Pancreas (tissue), 10 donors: ENCODE measurements around the gene TERB1. TPM values are rescaled to one million over a fixed set of nuclear protein-coding genes. Genes with fewer than 3 reads are reported as not detected.

Experiments
- ATAC-seq, 4 donors: fragments of 200-7000 bp; cut with Tn5 transposase; one replicate each; pipeline versions ENCODE4 v1.8.0 to v1.9.1; 2020; ENCODE audit warnings: mild to moderate bottlenecking in 4 of 4, moderate library complexity in 4 of 4
- DNase-seq, 6 donors: peaks; one replicate each; pipeline ENCODE4 v3.0.0-alpha.2; 2020
- FAIRE-seq: peaks from 2 replicates; lab custom pipeline; 2012; peaks lifted over from hg19 to GRCh38; lab: Jason Lieb, UNC
- H3K27ac ChIP-seq, 4 donors: fragments of 200-600 bp; sonication (generic); 1 replicate in 3 of 4; 2 replicates in 1 of 4; pipeline versions ENCODE4 v1.5.0 to v1.8.0; 2020
- H3K27me3 ChIP-seq, 4 donors: fragments of 200-600 bp; one replicate each; pipeline ENCODE4 v1.8.0; 2021
- H3K36me3 ChIP-seq, 3 donors: fragments of 200-600 bp; sonication (generic) in 1 of 3; one replicate each; pipeline versions ENCODE4 v1.5.0 to v1.8.0; 2020 to 2021
- H3K4me1 ChIP-seq, 3 donors: fragments of 200-600 bp; one replicate each; pipeline ENCODE4 v1.8.0; 2021
- H3K4me3 ChIP-seq, 4 donors: fragments of 200-600 bp; sonication (generic) in 2 of 4; one replicate each; pipeline versions ENCODE4 v1.5.0 to v1.8.0; 2020 to 2021
- H3K9me3 ChIP-seq, 4 donors: fragments of 200-600 bp; one replicate each; pipeline ENCODE4 v1.8.0; 2021
- WGBS, 2 donors: extraction: QIAGEN DNeasy Blood & Tissue Kit; methylation state at CpG; one replicate each; pipeline ENCODE4 v1.1.7; 2013; 5-methylcytosine and 5-hydroxymethylcytosine counted together
- intact Hi-C, 3 donors: fragments of 100-400 bp; cut with DNase I; formaldehyde crosslinking; loops; one replicate each; pipeline versions ENCODE4 v1.11.1 to v1.14.2; 2022
- polyA plus RNA-seq, 2 donors: library from polyadenylated mRNA; stranded (reverse); fragments of 200-250 nt; gene quantifications; one replicate each; pipeline ENCODE4 v1.2.3, GENCODE V29; 2013
- total RNA-seq, 6 donors: library from RNA; stranded (reverse); fragmentation: NEBNext Ultra II Directional in 4 of 6; extraction: Animal tissue kit (Norgen Biotek cat#: 25700) in 4 of 6; gene quantifications; one replicate each; pipeline versions ENCODE4 v1.2.1 to v1.2.4, GENCODE V29; 2021 to 2023
- TF ChIP-seq, protein P1 (sequence below), 4 donors: fragments of 200-600 bp; sonication (generic) in 3 of 4; IDR thresholded peaks; one replicate each; pipeline versions ENCODE4 v1.5.0 to v1.8.0; 2021; ENCODE audit warnings: antibody characterized with exemption in 4 of 4
- donor health status: healthy with polysubstance abuse.
- donor health status: DM: no; HTN: no; CAD: no; lungs with moderate emphysema.
- donor health status: DM: no; HTN: no; CAD: no.
- donor health status: control.
- donor health status: control.
- donor health status: Bipolar disorder and iron deficiency.
- donor health status: DM: yes; HTN: yes; CAD: no.
- donor health status: DM: no; HTN: no; CAD: no.
- donor health status: DM: no; HTN: no; CAD: no.
- donor health status: DM: yes; HTN: yes; CAD: no.

The TERB1 gene
- total and polyA plus RNA-seq, 8 donors: not detected

DNA sequence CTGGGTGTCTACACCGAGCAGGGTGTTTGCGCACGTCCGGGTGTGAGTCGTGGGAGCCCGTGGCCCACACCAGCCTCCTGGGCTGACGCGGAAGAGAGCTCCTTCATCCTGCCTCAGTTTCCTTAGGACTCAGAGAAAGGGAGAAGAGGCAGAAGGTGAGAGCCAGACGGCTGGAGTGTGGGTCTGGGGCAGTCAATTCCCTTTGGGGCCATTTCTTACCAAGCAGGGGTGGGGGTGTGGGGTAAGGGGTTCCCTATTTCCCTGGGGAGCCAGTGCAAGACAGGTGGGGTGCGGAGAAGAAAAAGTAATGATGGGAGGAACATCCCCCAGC lies 43.7 kb upstream of the TERB1 start:
- DNase-seq (peak in 1 of 6 donors; percentile 24), FAIRE-seq (no peak), ATAC-seq (no peak)
- Histone ChIP-seq H3K9me3 (no peaks in the 10 kb centered on the region), H3K36me3 (no peaks in the 10 kb centered on the region), H3K4me3 (peak overlapping the region; percentile 23 to 56 (median 34)), H3K27ac (no peak overlapping the region), H3K4me1 (peaks cover 0 to 4% (median 0%) of the 10 kb centered on the region in 3 donors), H3K27me3 (peaks cover 0 to 3% (median 0%) of the 10 kb centered on the region in 4 donors)
- TF ChIP-seq, protein P1, sequence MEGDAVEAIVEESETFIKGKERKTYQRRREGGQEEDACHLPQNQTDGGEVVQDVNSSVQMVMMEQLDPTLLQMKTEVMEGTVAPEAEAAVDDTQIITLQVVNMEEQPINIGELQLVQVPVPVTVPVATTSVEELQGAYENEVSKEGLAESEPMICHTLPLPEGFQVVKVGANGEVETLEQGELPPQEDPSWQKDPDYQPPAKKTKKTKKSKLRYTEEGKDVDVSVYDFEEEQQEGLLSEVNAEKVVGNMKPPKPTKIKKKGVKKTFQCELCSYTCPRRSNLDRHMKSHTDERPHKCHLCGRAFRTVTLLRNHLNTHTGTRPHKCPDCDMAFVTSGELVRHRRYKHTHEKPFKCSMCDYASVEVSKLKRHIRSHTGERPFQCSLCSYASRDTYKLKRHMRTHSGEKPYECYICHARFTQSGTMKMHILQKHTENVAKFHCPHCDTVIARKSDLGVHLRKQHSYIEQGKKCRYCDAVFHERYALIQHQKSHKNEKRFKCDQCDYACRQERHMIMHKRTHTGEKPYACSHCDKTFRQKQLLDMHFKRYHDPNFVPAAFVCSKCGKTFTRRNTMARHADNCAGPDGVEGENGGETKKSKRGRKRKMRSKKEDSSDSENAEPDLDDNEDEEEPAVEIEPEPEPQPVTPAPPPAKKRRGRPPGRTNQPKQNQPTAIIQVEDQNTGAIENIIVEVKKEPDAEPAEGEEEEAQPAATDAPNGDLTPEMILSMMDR (IDR thresholded peaks at IDR 0.05): no peak
- 14 to 16% methylated on average over 10 of the region's 10 CpGs for WGBS, 2 donors
- intact Hi-C loops: no loop called here

DNA sequence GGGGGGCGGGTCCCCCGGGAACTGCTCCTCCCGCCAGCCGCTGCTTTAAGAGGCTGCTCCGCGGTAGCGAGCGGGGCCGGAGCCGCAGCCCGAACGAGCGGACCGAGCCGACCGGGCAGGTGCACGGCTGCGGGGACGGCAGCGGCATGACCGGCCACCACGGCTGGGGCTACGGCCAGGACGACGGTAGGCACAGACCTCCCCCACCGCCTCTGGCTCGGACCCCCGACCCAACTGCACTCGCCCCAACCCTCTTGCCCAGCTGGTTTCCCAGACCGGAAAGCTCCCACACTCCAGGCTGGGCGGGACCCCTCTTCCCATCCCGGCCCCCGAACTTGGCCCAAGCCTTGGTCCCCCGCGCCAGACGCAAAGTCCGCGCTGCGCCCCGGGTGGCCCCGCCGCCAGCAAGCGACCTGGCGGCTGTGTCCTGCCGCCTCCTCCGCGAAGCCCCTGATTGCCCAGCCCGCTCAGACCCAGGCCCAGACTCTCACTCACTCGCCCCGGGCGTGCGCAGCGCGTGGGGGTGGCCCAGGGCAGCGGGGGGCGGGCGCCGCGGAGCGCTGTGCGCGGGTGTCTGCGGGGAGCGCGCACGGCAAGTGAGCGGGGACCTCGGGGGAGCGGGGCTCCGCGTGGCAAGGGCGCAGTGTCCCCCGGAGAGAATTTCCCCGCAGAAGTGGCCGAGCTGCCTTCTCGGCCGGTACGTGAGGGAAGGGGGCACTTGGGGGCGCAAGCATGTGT lies 43.1 kb upstream of the TERB1 start, which contains the start of gene CA7:
Gene CA7 (plus strand): TSS at position 73 of the 738 bp plus-strand sequence. CDS start 74 bp downstream, at position 147.
- Histone ChIP-seq H3K4me1 (peaks cover 0 to 4% (median 0%) of the 10 kb centered on the region in 3 donors), H3K4me3 (peak within 1 kb of the TSS; percentile 23 to 56 (median 34)), H3K27ac (no peak within 1 kb of the TSS), H3K36me3 (no peaks in the 10 kb centered on the region), H3K9me3 (no peaks in the 10 kb centered on the region), H3K27me3 (peaks cover 0 to 3% (median 0%) of the 10 kb centered on the region in 4 donors)
- 1% methylated on average over 56 to 79 of the region's 79 CpGs for WGBS, 2 donors
- ATAC-seq (peak in 3 of 4 donors; percentile 34 to 72 (median 61)), FAIRE-seq (no peak), DNase-seq (peak in 2 of 6 donors; percentile 63 to 77)
- TF ChIP-seq, protein P1 (IDR thresholded peaks at IDR 0.05): no peak
- intact Hi-C loops: no loop called here

DNA sequence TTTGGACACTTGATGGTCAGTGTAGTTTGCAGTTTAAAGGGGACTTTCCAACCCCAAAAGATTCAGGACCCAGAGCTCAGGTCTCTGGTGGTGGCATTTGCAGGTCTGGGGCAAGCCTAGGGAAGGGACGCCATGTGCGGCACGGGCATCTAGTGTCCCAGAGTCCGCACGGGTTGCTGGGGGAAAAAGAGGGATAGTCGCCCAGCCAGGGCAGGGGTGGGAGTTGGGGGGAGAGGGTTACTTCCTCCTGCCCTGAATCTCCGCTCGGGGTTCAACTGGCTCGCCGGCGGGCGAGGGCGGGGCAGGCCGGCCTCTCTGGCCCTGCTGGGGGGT lies 42.6 kb upstream of the TERB1 start:
- peaks cover 0 to 4% (median 0%) of the 10 kb centered on the region in 3 donors for H3K4me1 ChIP-seq
- peak overlapping the region; percentile 23 to 56 (median 34) for H3K4me3 ChIP-seq
- TF ChIP-seq, protein P1 (IDR thresholded peaks at IDR 0.05): no peak
- no peak for DNase-seq
- peaks cover 0 to 3% (median 0%) of the 10 kb centered on the region in 4 donors for H3K27me3 ChIP-seq
- 25 to 43% methylated on average over 4 to 14 of the region's 14 CpGs for WGBS, 2 donors
- no peak for FAIRE-seq
- intact Hi-C loops: no loop called here
- no peaks in the 10 kb centered on the region for H3K36me3 ChIP-seq
- H3K27ac ChIP-seq: no peak overlapping the region
- peak in 1 of 4 donors; percentile 34 for ATAC-seq
- H3K9me3 ChIP-seq: no peaks in the 10 kb centered on the region

DNA sequence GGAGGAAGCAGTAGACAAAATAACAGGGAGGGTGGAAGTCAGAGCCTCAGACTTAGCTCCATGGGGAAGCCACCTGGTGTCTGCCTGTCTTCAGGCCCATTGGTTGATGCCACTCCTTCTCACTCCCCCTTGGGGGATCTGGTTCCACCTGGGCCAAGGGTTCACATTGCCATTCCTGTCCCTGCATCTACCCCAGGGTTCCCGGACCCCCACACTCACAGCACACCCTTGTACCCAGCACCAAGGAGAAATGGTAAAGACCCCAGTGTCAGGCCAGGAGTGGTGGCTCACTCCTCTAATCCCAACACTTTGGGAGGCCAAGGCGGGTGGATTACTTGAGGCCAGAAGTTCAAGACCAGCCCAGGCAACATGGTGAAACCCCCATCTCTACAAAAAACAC lies 41.8 kb upstream of the TERB1 start:
- peaks cover 0 to 4% (median 0%) of the 10 kb centered on the region in 3 donors for H3K4me1 ChIP-seq
- FAIRE-seq: no peak
- TF ChIP-seq, protein P1 (IDR thresholded peaks at IDR 0.05): no peak
- intact Hi-C loops: no loop called here
- H3K27me3 ChIP-seq: peaks cover 0 to 3% (median 0%) of the 10 kb centered on the region in 4 donors
- no peak for ATAC-seq
- no peaks in the 10 kb centered on the region for H3K9me3 ChIP-seq
- no peaks in the 10 kb centered on the region for H3K36me3 ChIP-seq
- WGBS, 2 donors: 95 to 97% methylated on average over 2 of the region's 2 CpGs
- no peak overlapping the region for H3K4me3 ChIP-seq
- H3K27ac ChIP-seq: no peak overlapping the region
- peak in 1 of 6 donors; percentile 29 for DNase-seq

DNA sequence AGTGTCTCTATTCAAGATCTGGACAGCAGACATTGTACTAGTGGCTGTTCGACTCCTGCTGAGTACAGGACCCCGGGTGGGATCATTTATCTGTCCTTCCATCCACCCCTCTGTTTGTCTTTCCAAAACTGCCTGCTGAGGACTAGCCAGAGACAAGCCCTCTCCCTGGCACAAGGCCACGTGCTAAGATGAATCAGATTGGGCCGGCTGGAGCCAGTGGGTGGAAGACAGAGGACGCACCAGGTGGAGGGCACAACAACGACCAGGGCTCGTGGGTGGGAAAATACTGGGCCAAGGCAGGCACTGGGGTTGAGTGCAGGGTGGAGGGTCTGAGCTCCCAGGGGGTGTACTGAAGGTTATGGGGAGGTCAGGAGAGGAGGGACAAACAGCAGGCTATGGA lies 41.4 kb upstream of the TERB1 start:
- no peaks in the 10 kb centered on the region for H3K9me3 ChIP-seq
- no peak overlapping the region for H3K4me3 ChIP-seq
- DNase-seq: peak in 1 of 6 donors; percentile 47
- 78% methylated on average over 7 of the region's 7 CpGs for WGBS, 2 donors
- no peak for FAIRE-seq
- peaks cover 0 to 3% (median 0%) of the 10 kb centered on the region in 4 donors for H3K27me3 ChIP-seq
- no peaks in the 10 kb centered on the region for H3K36me3 ChIP-seq
- H3K4me1 ChIP-seq: peaks cover 0 to 4% (median 0%) of the 10 kb centered on the region in 3 donors
- TF ChIP-seq, protein P1 (IDR thresholded peaks at IDR 0.05): no peak
- no peak for ATAC-seq
- intact Hi-C loops: no loop called here
- no peak overlapping the region for H3K27ac ChIP-seq
